GM12875 (cell line): Measurements from ENCODE around the gene FMR1.

Experiments used
- H3K4me3 ChIP-seq: one replicate; pipeline ENCODE4 v1.5.1; 2011; ENCODE audit warnings: low read depth, low read length, control low read depth
- TF ChIP-seq, protein P1 (sequence below): IDR thresholded peaks from 2 replicates; pipeline ENCODE4 v1.5.1; 2011; ENCODE audit warnings: low read depth, mild to moderate bottlenecking, control low read depth, inconsistent platforms, low read length, moderate library complexity, borderline replicate concordance; ENCODE audit not compliant: insufficient read depth

The FMR1 gene

GRCh38 chrX:147911192-147912022, at the start of gene FMR1:
FMR1 (plus strand) TSS chrX:147911919; CDS start chrX:147912180, 261 bp downstream.
- peak within 1 kb of the TSS; percentile 75 for H3K4me3 ChIP-seq
- TF ChIP-seq, protein P1, sequence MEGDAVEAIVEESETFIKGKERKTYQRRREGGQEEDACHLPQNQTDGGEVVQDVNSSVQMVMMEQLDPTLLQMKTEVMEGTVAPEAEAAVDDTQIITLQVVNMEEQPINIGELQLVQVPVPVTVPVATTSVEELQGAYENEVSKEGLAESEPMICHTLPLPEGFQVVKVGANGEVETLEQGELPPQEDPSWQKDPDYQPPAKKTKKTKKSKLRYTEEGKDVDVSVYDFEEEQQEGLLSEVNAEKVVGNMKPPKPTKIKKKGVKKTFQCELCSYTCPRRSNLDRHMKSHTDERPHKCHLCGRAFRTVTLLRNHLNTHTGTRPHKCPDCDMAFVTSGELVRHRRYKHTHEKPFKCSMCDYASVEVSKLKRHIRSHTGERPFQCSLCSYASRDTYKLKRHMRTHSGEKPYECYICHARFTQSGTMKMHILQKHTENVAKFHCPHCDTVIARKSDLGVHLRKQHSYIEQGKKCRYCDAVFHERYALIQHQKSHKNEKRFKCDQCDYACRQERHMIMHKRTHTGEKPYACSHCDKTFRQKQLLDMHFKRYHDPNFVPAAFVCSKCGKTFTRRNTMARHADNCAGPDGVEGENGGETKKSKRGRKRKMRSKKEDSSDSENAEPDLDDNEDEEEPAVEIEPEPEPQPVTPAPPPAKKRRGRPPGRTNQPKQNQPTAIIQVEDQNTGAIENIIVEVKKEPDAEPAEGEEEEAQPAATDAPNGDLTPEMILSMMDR, result no peak

- no peak overlapping the region for H3K4me3 ChIP-seq
- TF ChIP-seq, protein P1, result no peak
These were observed 35.7 kb upstream of the FMR1 start for GRCh38 chrX:147875866-147876596.

- TF ChIP-seq, protein P1, result no peak
- H3K4me3 ChIP-seq, result no peak overlapping the region
These were observed 34.7 kb upstream of the FMR1 start for GRCh38 chrX:147876849-147877646.

DNA sequence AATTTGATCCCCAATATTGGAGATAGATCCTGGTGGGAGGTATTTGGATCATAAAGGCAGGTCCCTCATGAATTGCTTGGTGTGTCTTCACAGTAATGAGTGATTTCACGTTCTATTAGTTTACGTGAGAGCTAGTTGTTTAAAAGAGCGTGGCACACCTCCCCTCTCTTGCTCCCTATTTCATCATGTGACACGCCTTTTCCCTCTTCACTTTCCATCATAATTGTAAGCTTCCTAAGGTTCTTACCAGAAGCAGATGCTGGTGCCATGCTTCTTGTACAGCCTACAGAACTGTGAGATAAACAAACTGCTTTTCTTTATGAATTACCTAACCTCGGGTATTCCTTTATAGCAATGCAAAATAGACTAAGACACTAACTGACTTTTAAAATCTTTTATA, 34.0 kb upstream of the FMR1 start:
- TF ChIP-seq, protein P1, result no peak
- no peak overlapping the region for H3K4me3 ChIP-seq

- TF ChIP-seq, protein P1, result no peak
- H3K4me3 ChIP-seq, result no peak overlapping the region
These were observed 26.8 kb upstream of the FMR1 start for GRCh38 chrX:147884958-147885357.

DNA sequence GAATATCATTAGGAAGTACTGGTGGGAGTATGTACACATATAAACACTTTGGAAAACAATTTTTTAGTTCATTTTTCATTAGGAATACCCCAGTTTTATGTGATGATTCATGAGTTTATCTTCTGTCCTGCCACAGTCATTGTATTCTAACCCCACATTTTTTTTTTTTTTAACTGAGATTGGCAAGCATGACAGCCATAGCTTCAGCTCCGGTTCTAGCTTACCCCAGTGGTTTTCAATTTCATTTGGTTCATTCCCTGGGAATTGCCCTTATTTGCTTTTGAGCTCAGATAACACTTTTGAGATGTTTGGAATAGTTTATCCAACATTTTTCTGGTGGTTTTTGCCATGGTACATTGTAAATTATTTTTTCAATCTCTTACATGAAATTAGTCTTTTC, 21.0 kb upstream of the FMR1 start:
- TF ChIP-seq, protein P1, result no peak
- no peak overlapping the region for H3K4me3 ChIP-seq
